ENCODE measurements around the gene DCAF15. TPM values are rescaled to one million over a fixed set of nuclear protein-coding genes. Genes with fewer than 3 reads are reported as not detected.

Gene DCAF15
- total RNA-seq, 1 donor from 2014 or later = 23.7 TPM

DNA sequence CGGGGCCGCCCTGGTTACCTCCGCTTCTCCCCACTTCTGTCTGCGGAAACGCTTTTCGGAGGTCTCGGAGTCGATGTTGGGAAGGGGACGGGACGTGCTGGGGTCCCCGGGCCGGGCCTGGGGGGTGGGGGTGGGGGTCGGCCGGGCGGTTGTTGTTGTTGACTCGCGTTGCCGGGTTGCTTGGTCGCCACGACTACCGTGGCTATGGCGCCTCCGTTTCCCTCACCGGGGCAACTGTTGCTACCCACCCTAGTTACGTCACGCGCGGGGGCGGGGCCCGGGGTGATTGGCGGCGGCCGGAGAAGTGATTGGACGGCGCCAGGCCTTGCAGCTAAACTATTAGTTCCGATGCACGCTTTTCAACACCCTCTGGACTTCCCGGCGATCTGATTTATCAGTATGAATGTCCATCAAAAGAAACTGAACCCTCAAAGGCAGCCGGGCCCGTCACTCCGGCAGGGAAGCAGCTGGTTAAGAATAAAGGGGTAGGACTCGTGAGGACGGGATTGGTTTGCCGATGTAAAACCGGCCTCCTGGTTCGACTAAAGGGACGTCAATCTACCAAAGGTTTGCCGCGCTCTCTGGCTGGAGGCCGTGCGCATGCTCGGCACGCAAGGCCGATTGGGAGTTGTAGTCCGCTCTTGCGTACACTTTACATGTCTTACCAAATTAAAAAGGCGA lies 53.9 kb downstream of the DCAF15 start, which contains the start of gene RFX1:
RFX1 (minus strand) TSS at position 236 of the 681 bp plus-strand sequence. CDS start 12,477 bp downstream, outside the sequence.
- TF ChIP-seq, protein P1, sequence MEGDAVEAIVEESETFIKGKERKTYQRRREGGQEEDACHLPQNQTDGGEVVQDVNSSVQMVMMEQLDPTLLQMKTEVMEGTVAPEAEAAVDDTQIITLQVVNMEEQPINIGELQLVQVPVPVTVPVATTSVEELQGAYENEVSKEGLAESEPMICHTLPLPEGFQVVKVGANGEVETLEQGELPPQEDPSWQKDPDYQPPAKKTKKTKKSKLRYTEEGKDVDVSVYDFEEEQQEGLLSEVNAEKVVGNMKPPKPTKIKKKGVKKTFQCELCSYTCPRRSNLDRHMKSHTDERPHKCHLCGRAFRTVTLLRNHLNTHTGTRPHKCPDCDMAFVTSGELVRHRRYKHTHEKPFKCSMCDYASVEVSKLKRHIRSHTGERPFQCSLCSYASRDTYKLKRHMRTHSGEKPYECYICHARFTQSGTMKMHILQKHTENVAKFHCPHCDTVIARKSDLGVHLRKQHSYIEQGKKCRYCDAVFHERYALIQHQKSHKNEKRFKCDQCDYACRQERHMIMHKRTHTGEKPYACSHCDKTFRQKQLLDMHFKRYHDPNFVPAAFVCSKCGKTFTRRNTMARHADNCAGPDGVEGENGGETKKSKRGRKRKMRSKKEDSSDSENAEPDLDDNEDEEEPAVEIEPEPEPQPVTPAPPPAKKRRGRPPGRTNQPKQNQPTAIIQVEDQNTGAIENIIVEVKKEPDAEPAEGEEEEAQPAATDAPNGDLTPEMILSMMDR (IDR thresholded peaks at IDR 0.05; ENCODE audit: insufficient read depth, low read length, poor library complexity, severe bottlenecking) = no peak
- Histone ChIP-seq H3K4me3 (ENCODE audit: low read depth, low read length) (peak within 1 kb of the TSS; percentile 85), H3K27me3 (ENCODE audit: control insufficient read depth, insufficient read depth, low read length) (no peaks in the 10 kb centered on the region), H3K36me3 (ENCODE audit: control insufficient read depth, insufficient read depth, low read length) (no peaks in the 10 kb centered on the region)
- DNase-seq (ENCODE audit: low read depth) = peak; percentile 100

DNA sequence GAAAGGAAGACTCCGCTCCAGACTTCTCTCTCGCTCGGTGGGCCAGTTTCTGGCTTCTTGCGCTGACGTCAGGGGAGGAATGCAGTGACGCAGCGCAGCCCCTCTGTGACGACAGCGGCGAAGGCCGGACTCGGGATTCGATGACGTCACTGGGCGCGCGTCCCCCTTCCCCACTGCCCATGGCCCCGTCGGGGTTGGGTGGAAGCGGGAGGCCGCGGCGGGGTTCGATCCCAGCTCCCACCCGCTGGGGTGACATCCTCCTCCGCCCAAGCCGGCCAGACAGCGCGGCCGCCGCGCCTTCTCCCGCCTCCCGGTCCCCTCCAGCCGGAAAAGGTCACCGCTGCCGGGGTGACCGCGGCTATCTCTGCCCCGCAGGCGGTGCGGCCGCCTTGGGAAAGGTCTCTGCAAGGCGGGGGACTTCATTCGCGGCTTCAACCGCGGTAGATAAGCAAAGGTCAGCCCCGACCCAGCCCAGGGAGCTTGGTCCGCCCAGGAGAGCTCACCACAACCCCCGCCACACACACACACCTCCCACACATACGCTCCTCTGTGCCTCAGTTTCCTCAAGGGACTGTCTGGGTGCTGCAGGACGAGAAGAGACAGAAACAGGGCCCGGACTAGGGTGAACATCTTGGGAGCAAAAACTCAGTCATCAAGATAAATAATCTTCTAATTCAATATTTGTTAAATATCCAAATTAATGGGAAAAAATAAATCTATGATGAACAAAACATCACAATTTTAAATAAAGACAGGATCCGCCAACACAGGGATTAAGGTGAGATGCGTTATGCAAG lies 54.7 kb downstream of the DCAF15 start:
- Histone ChIP-seq H3K4me3 (ENCODE audit: low read depth, low read length) (peak overlapping the region; percentile 85), H3K27me3 (ENCODE audit: control insufficient read depth, insufficient read depth, low read length) (no peaks in the 10 kb centered on the region), H3K36me3 (ENCODE audit: control insufficient read depth, insufficient read depth, low read length) (no peaks in the 10 kb centered on the region)
- DNase-seq (ENCODE audit: low read depth) = no peak
- TF ChIP-seq, protein P1 (IDR thresholded peaks at IDR 0.05; ENCODE audit: insufficient read depth, low read length, poor library complexity, severe bottlenecking) = no peak

Other genes with a start within 250 kb of the DCAF15 start
- gene MRI1, start 188.0 kb upstream of the DCAF15 start, total RNA-seq = 25.9 and 32.6 TPM in 2 replicates
- 196 and 203 TPM in 2 replicates for gene C19orf53, start 178.1 kb upstream of the DCAF15 start, total RNA-seq
- gene ZSWIM4, start 157.1 kb upstream of the DCAF15 start, total RNA-seq = 25.7 and 25.9 TPM in 2 replicates
- gene NANOS3, start 75.4 kb upstream of the DCAF15 start, total RNA-seq = 0.68 TPM in 1 of 2 replicates, not detected in the other
- gene BRME1, start 46.4 kb upstream of the DCAF15 start, total RNA-seq = 1.7 and 2.5 TPM in 2 replicates
- gene CC2D1A, start 46.3 kb upstream of the DCAF15 start, total RNA-seq = 26.5 and 32.0 TPM in 2 replicates
- gene PODNL1, start 14.1 kb upstream of the DCAF15 start, total RNA-seq = not detected in 2 replicates
- 6.8 and 7.0 TPM in 2 replicates for gene RFX1, start 53.8 kb downstream of the DCAF15 start, total RNA-seq
- not detected in 2 replicates for gene RLN3, start 75.6 kb downstream of the DCAF15 start, total RNA-seq
- gene IL27RA, start 79.3 kb downstream of the DCAF15 start, total RNA-seq = 4.1 and 7.5 TPM in 2 replicates
- not detected in 2 replicates for gene PALM3, start 109.6 kb downstream of the DCAF15 start, total RNA-seq
- 0.68 and 1.5 TPM in 2 replicates for gene MISP3, start 120.3 kb downstream of the DCAF15 start, total RNA-seq
- gene C19orf67, start 133.3 kb downstream of the DCAF15 start, total RNA-seq = not detected in 2 replicates
- gene SAMD1, start 138.2 kb downstream of the DCAF15 start, total RNA-seq = 21.8 and 42.0 TPM in 2 replicates
- gene PRKACA, start 165.3 kb downstream of the DCAF15 start, total RNA-seq = 37.3 and 44.5 TPM in 2 replicates
- gene ASF1B, start 184.1 kb downstream of the DCAF15 start, total RNA-seq = 4.4 and 5.7 TPM in 2 replicates